Measurements from ENCODE around the gene SLC6A11. TPM values are rescaled to one million over a fixed set of nuclear protein-coding genes. Genes with fewer than 3 reads are reported as not detected.

SLC6A11 gene
- total and polyA plus RNA-seq, 10 donors, result 0.03 to 2.7 (median 0.41) TPM; not detected in 2

GRCh38 chr3:10841100-10841499 is 25.1 kb downstream of the SLC6A11 start:
- Histone ChIP-seq H3K36me3 (no peaks in the 10 kb centered on the region), H3K4me3 (no peak overlapping the region), H3K27me3 (replicated peaks in 1 of 7) (peaks cover 0 to 36% (median 0%) of the 10 kb centered on the region in 7 donors), H3K27ac (no peak overlapping the region), H3K9me3 (no peaks in the 10 kb centered on the region), H3K4me1 (peaks cover 0 to 9% (median 2%) of the 10 kb centered on the region in 6 donors)
- intact Hi-C loops (cut with DNase I; ENCODE audit: low total_unique reads), result no loop called here
- no peak for DNase-seq
- WGBS, 5 donors, result 65 to 87% (median 72%) methylated on average over 4 of the region's 4 CpGs
- no peak for TF ChIP-seq POLR2AphosphoS5 (IDR thresholded peaks at IDR 0.05)

DNA sequence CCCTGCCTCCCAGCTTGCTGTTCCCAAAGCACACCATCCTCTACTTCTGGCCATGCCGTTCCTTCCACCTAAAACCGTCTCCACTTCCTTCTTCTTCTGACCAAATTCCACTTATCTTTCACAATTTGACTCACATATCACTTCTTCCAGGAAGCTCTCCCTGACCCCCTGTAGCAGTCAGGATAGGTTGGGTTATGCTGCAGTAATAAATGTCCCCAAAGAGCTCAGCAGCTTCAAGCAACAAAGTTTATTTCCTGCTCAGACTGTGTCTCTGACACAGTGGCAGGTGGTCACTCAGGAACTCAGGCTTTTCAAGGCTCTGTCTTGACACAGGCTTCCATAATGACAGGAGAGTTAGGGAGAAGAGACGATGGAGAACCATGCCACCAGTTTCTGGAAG is 27.4 kb downstream of the SLC6A11 start:
- WGBS, 5 donors, result 55 to 82% (median 66%) methylated on average over 3 of the region's 3 CpGs

DNA sequence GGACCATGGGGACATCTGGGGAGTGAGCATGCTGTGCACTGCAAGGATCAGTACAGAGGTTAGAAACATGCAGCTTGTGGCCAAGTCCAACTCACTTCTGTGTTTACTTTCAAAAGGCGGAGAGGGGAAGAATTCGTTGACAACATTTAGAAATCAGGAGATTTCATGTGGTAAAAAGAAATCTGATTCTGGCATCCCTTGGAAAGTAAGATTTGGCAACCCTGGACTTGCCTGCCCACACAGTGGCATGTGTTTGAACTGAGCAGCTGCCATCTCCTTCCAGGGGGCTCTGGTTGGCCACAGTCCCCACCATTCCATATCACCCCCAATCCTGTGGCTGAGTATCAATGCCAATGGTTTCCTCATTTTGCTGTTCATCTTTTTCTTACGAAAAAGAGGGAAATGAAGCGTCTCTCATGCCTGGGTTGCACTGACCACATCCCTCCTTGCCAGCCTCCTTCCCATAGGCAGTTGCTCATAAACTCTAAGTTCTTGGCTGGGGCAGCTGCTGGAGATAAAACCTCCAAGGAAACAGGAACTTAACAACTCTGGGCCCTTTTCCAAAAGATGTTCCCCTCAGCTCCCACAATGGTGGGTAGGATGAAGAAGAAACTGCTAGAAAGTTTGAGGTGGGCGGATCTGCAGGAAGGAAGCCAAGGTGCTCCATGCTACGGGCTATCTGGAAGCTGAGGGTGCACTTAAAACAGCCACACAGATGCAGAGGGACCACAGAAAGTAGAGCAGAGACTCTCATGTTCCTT is 29.2 kb downstream of the SLC6A11 start:
- no peak overlapping the region for H3K4me3 ChIP-seq
- intact Hi-C loops (cut with DNase I; ENCODE audit: low total_unique reads), result no loop called here
- WGBS, 5 donors, result 28 to 48% (median 32%) methylated on average over 6 of the region's 6 CpGs

More for the DNA sequence above, 27.4 kb downstream of the SLC6A11 start:
- Histone ChIP-seq H3K27me3 (replicated peaks in 1 of 7) (peaks cover 0 to 39% (median 0%) of the 10 kb centered on the region in 7 donors), H3K4me1 (peaks cover 0 to 12% (median 2%) of the 10 kb centered on the region in 6 donors), H3K9me3 (no peaks in the 10 kb centered on the region), H3K27ac (no peak overlapping the region), H3K36me3 (no peaks in the 10 kb centered on the region), H3K4me3 (no peak overlapping the region)
- intact Hi-C loops (cut with DNase I; ENCODE audit: low total_unique reads), result no loop called here
- TF ChIP-seq CTCF (IDR thresholded peaks at IDR 0.05 in 8 of 11, conservative IDR thresholded peaks at IDR 0.05 in 3 of 11) (no peak), POLR2A (IDR thresholded peaks at IDR 0.05) (no peak), POLR2AphosphoS5 (IDR thresholded peaks at IDR 0.05) (no peak)
- DNase-seq, result no peak

DNA sequence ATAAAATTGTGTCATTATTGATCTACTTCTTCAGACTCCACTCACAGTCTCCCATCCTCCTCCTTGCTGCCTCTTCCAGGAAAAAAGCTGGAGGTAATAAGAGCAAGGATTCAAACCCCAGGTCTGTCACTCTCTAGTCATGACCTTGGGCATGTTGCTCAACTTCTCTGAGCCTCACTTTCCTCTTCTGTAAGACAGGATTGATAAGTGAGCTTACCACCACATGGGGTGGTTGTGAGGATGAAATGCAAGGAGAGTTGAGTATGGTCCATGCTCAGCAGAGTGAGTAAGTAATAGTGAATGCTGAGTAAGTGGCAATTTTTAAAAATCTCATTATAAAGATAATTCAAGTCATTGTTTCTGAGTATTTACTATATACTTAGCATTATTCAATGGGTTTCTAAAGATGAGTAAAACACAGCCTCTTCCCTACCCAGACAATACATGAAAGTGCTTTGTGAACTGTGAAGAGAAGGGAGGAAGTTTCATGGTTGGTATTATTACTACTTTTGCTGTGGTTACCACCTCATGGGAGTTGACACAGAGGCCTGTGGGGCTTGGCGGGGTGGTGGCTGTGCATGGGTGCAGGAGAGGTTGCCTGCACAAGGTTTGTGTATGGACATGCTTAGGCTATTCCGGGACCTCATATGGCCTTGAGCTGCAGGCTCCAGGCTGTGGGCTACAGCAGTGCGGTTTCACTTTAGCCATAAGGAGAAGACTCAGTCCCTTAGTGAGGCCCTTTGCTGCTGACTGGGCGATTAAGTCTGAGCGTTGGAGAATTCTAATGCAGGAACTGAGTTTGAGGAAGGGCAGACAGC is 30.0 kb downstream of the SLC6A11 start:
- Histone ChIP-seq H3K9me3 (no peaks in the 10 kb centered on the region), H3K36me3 (no peaks in the 10 kb centered on the region), H3K4me3 (no peak overlapping the region), H3K4me1 (peaks cover 0 to 12% (median 2%) of the 10 kb centered on the region in 6 donors), H3K27me3 (replicated peaks in 1 of 7) (peaks cover 0 to 23% (median 0%) of the 10 kb centered on the region in 7 donors), H3K27ac (no peak overlapping the region)
- 35 to 49% (median 45%) methylated on average over 5 of the region's 5 CpGs for WGBS, 5 donors
- intact Hi-C loops (cut with DNase I; ENCODE audit: low total_unique reads), result no loop called here
- DNase-seq, result no peak
- no peak for TF ChIP-seq CTCF (IDR thresholded peaks at IDR 0.05 in 8 of 11, conservative IDR thresholded peaks at IDR 0.05 in 3 of 11)
- no peak for TF ChIP-seq POLR2A (IDR thresholded peaks at IDR 0.05)
- TF ChIP-seq POLR2AphosphoS5 (IDR thresholded peaks at IDR 0.05), result no peak

More for the DNA sequence above, 29.2 kb downstream of the SLC6A11 start:
- no peaks in the 10 kb centered on the region for H3K36me3 ChIP-seq
- peaks cover 0 to 12% (median 2%) of the 10 kb centered on the region in 6 donors for H3K4me1 ChIP-seq
- no peak overlapping the region for H3K27ac ChIP-seq
- no peak for TF ChIP-seq POLR2AphosphoS5 (IDR thresholded peaks at IDR 0.05)
- TF ChIP-seq POLR2A (IDR thresholded peaks at IDR 0.05), result no peak
- TF ChIP-seq CTCF (IDR thresholded peaks at IDR 0.05 in 8 of 11, conservative IDR thresholded peaks at IDR 0.05 in 3 of 11), result no peak
- H3K27me3 ChIP-seq (replicated peaks in 1 of 7), result peaks cover 0 to 31% (median 0%) of the 10 kb centered on the region in 7 donors
- DNase-seq, result no peak
- no peaks in the 10 kb centered on the region for H3K9me3 ChIP-seq
